Measurements from ENCODE around the gene PGAM1.

GRCh38 chr10:97407211-97407951 lies 18.6 kb upstream of the PGAM1 start:
- peak; percentile 64 to 71 for TF ChIP-seq CTCF (conservative IDR thresholded peaks at IDR 0.05 in 1 of 2, IDR thresholded peaks at IDR 0.05 in 1 of 2; ENCODE audit: extremely low read depth in 1 of 2, insufficient read depth in 1 of 2, low read depth in 1 of 2, low read length in 2 of 2)
- no peak for TF ChIP-seq EZH2 (IDR thresholded peaks at IDR 0.05; ENCODE audit: borderline replicate concordance, low read length)

All from mammary epithelial cell (primary cell).